Epithelial cell of esophagus (primary cell): ENCODE data around the gene ENOX1.

Experiments used
- DNase-seq: peaks from one replicate; pipeline ENCODE4 v3.0.0; 2010; ENCODE audit warnings: low read depth
- H3K4me3 ChIP-seq: 2 replicates; pipeline ENCODE4 v1.5.1; 2011; ENCODE audit warnings: mild to moderate bottlenecking, low read length, control low read depth
- CTCF ChIP-seq: IDR thresholded peaks from 2 replicates; pipeline ENCODE4 v1.5.1; 2011; ENCODE audit warnings: low read depth, mild to moderate bottlenecking, low read length, control low read depth, inconsistent platforms; ENCODE audit not compliant: insufficient read depth; ENCODE audit errors: missing control alignments

Gene ENOX1

DNA sequence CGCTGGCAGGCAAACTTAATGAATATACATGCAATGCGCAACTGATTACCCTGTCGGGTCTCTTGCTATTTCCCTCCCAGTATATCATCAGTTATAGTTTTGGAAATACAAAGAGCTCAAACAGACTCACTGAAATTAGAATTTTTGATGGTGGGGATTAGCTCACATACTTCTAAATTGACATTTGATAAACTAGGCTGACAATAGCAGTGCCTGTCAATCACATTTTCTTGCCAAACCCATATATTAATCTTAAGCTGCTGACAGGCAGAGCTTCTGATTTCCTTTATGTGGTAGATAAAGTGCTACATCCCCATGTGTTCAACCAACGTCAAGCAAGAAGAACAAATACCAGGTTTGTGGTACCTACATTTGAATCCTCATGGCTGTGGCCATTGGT is 521.7 kb downstream of the ENOX1 start:
- no peak for DNase-seq
- no peak for TF ChIP-seq CTCF
- no peak overlapping the region for H3K4me3 ChIP-seq

GRCh38 chr13:43264458-43264857 is 522.3 kb downstream of the ENOX1 start:
- no peak overlapping the region for H3K4me3 ChIP-seq
- TF ChIP-seq CTCF: no peak
- no peak for DNase-seq

- peak; percentile 7 for DNase-seq
- no peak overlapping the region for H3K4me3 ChIP-seq
- no peak for TF ChIP-seq CTCF
Measured at GRCh38 chr13:43263047-43263446, 523.7 kb downstream of the ENOX1 start.

DNA sequence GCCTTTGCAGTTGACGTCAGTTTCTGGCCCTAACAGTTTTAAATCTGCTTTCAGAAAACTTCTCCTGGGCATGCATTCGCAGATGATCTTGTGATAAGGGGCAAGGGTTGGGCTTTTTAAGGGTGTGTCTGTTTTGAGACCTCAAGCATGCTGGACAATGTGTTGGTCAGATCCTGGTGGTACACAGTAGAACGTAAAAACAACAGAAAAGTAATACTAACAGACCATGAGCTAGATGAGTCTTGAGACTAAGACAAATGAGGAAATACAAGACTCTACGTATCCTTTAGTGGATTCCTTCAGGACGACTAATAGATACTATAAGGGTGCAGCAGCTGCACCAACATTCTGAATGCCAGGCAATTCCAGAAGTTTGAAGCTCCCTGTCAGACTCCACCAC is 525.8 kb downstream of the ENOX1 start:
- H3K4me3 ChIP-seq: no peak overlapping the region
- DNase-seq: peak; percentile 62

GRCh38 chr13:43258771-43259170 is 528.0 kb downstream of the ENOX1 start:
- no peak for TF ChIP-seq CTCF
- no peak overlapping the region for H3K4me3 ChIP-seq
- DNase-seq: peak; percentile 68

More for the DNA sequence above, 525.8 kb downstream of the ENOX1 start:
- no peak for TF ChIP-seq CTCF

- no peak for TF ChIP-seq CTCF
- DNase-seq: no peak
- H3K4me3 ChIP-seq: no peak overlapping the region
Measured at GRCh38 chr13:43257765-43258164, 529.0 kb downstream of the ENOX1 start.

DNA sequence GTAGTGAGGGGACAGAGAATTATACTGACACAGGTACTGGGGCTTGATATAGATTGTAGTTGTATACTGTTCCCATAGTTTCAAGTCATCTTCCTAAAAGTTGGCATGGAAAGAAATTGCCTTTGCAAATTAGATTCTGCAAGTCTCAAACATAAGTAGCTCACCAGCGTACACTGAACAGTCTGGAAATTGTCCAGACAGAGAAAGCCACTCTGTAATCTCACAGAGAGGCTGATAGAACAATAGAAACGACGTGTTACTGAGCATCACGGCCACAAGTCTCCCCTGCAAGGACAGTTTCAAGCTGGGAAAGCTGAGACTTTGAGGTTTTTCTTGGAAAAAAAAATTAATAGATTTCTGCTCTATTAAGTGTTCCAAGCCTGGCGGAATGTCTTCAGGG is 534.8 kb downstream of the ENOX1 start:
- H3K4me3 ChIP-seq: no peak overlapping the region
- DNase-seq: no peak
- no peak for TF ChIP-seq CTCF
